NCI-H460 (cell line): ENCODE data around the gene DOCK11. TPM values are rescaled to one million over a fixed set of nuclear protein-coding genes. Genes with fewer than 3 reads are reported as not detected.

ENCODE experiments used
- DNase-seq: peaks from one replicate; pipeline ENCODE4 v3.0.0-alpha.2; 2016; ENCODE audit warnings: low read depth; ENCODE audit errors: extremely low read depth
- total RNA-seq: library from RNA; depleted of rRNA; stranded (reverse); fragments of >200 nt; shearing (Covaris generic); gene quantifications from 2 replicates; pipeline ENCODE4 v1.2.3, GENCODE V29; 2014

Gene DOCK11
- total RNA-seq, 1 experiment from 2014 or later = 25.0 TPM

DNA sequence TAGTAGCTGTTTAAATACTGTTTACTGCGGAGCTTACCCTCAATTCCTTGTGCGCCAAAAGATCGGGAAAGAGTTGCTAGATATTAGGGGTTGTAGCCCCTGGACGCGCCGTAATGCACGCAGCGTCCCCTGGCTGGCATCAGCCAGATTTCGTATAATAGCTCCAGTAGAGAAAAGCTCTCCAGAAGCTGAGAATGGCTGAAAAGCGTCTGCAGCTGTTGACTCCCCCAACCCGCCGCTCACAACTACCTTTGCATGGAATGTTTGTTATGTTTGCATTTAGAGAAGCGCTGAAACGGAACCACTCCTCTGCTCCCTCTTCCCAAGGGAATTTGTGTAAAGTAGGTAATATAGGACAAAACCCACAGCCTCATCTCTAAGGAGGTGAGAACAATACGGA is 3.7 kb downstream of the DOCK11 start:
- DNase-seq = no peak

DNA sequence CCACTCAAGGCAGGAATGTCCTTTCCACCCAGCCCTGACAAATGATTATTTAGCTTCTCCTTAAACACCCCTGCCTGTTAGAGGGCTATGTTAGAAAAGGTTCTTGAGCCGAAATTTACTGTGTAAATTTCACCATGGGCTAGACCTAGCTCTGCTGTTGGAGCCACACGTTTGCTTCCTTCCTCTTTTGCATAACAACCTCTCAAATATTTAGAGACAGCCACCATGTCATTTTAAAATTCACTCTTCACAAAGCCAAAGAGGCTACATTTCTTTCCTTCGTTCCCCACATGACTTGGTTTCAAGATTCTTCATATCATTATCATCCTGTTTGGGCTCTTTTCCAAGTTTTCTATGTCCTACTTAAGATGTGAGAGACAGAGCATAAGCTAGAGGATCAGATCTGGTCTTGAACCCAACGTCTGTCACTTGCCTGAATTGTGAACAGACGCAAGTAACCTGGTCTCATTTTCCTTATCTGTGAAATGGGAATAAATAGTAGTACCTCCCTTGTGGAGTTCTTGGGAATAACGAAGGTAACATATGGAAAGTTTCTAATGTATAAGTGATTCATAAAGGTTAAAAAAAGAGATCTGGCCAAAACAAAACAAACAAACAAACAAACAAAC is 6.7 kb downstream of the DOCK11 start:
- no peak for DNase-seq

DNA sequence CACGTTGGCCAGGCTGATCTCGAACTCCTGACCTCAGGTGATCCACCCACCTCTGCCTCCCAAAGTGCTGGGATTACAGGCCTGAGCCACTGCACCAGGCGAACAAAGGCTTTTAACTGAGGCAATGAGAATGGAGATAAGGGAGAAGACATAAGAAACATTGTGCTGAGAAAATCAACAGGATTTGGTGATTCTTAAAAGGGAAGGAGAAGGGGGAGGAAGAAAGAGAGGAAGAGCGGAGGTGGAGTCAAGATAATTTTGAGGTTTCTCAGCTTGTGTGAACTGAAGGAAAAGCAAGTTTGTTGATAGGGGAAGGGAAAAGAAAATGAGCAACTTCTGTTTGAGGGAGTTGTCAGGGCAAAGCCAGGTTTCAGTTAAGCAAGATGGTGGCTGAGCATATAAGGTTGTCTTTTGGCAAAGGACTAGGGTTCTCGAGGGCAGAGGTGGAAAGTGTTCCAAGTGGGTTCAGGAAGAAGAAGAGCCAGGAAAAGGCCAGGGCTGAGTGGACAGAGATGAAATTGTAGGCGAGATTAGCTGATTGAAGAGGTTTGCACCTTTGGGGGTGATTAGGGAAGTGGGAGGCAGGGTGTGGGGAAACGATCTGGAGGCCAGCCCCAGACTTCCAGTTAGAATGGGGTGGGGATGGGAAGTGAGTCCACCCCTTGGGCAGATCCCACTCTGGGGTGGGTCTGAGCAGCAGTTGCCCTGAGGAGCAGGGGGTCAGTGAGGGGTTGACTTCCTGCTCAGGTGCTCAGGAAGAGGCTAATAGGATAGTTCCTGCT is 7.8 kb downstream of the DOCK11 start:
- no peak for DNase-seq

GRCh38 chrX:118504581-118504980 is 9.0 kb downstream of the DOCK11 start:
- no peak for DNase-seq

DNA sequence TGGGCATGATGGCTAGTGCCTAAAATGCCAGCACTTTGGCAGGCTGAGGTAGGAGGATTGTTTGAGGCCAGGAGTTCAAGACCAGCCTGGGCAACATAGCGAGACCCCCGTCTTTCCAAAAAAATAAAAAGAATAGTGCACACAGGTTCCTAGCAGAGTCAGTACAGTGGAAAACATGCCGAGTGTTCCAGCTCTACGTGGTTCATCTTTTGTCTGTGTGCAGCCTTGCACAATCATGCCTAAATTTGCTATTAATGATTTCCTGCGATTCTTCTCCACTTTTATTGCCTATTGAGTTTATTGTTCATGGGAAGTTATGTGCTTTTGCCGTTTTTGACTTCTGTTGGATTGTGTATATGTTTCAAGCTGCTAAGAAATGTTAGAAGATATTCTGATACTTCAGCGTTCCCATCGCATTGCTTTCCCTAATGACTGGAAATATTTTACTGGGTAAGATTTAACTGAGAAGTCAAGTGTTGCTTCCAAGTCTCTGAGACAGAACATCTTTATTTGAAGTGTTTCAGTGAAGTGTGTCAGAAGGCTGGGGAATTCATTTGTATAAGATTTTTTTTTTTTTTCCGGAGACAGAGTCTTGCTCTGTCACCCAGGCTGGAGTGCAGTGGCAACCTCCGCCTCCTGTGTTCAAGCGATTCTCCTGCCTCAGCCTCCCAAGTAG is 11.3 kb downstream of the DOCK11 start:
- no peak for DNase-seq

GRCh38 chrX:118507766-118508165 is 12.2 kb downstream of the DOCK11 start:
- DNase-seq = no peak

- DNase-seq = no peak
Observed at GRCh38 chrX:118508221-118508620, 12.6 kb downstream of the DOCK11 start.

DNA sequence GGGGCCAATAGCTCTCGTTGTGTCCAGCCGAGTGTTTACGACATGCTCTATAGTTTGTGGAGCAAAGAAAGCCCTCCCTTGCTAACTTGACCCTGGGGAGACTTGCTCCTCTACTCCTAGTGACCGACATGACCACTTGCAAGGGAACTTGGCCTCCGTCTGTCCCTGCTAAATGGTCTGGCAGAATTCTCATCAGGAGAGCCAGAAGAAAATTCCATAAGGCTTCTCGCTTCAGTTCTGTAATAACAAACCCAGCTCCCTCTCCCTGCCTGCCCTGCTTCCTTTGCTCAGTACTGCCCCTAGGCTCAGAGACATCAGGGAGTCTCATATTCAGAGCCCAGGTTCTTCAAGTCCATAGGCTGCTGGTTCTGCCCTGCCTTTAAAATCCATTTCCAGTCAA is 13.0 kb downstream of the DOCK11 start:
- no peak for DNase-seq

DNA sequence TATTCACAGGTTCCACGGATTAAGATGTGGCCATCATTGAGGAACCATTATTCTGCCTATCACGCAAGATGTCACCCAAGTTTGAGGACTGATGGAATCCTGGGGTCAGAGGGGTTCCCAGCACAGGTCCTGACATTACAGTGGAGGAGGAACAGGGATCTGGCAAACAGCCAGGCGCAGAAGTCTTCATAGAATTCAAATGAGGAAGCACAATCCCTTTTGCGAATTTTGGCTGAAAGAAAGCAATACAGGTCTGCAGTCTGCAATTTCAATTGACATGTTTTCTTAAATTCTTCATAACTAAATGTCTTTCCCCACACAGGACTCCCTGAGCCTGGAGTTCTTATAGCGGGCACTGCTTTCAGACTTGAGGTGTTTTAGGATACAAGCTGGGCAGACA is 14.5 kb downstream of the DOCK11 start:
- no peak for DNase-seq

DNA sequence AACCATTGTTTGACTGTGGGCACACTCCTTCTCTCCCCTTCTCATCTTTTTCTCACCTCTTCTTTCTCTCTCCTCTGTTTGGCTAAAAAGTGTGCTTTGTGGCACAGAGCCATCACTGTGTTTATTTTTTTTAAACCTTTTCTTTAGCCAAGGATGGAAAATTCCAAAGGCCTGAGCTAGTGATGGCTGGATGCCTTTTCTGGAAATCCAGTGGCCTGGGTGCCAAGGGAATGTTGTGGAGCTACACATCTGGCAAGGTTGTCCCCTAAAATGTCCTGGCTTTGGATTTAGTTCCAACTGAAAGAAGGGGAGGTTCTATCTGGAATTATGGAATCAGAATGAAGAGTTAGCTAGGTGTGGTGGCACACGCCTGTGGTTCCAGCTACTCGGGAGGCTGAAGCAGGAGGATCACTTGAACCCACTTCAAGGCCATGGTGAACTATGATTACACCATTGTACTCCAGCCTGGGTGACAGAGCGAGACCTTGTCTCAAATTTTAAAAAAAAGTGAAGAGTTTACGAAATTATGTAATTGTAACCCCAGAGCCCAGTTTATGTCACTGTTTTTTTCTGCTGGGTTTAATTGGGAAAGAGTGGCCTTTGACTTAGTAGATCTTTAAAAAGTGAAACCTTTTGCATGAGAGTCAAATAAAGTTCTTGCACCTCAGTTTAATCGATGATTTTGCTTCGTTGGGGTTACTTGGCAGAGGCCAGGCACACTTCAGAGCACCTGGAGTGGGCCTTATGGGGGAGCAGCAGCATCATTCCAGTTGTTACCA is 17.7 kb downstream of the DOCK11 start:
- no peak for DNase-seq

DNA sequence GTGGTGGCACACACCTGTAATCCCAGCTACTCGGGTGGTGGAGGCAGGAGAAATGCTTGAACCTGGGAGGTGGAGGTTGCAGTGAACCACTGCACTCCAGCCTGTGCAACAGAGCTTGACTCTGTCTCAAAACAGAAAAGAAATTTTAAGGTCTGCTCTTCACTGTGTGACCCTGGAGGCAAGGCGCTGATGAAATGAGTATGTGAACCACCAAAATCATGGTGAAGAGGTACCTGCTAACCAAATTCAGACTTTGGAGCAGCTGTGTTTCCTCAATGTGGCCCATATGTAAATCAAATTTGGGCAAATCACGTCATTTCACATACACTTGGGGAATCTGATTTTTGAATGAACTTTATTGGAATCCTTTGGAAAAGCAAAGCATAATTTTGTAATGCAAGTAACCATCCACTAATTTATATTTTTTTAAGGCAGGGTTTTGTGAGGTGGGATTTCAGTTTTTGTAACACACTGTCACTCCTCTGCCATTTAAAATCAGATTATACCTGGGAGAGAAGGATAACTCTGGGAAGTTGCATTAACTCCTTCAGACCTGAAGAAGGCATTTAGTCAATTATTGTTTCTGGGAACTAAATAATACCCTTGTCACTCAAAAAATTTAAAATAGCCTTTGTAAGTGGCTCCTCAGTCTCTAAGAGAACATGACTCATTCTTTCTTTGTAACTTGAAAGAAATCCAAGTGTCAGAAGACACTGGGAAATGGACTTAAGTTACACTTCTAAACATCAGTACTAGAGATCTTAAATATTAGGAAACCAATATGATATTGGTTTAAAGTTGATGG is 24.0 kb downstream of the DOCK11 start:
- no peak for DNase-seq

DNA sequence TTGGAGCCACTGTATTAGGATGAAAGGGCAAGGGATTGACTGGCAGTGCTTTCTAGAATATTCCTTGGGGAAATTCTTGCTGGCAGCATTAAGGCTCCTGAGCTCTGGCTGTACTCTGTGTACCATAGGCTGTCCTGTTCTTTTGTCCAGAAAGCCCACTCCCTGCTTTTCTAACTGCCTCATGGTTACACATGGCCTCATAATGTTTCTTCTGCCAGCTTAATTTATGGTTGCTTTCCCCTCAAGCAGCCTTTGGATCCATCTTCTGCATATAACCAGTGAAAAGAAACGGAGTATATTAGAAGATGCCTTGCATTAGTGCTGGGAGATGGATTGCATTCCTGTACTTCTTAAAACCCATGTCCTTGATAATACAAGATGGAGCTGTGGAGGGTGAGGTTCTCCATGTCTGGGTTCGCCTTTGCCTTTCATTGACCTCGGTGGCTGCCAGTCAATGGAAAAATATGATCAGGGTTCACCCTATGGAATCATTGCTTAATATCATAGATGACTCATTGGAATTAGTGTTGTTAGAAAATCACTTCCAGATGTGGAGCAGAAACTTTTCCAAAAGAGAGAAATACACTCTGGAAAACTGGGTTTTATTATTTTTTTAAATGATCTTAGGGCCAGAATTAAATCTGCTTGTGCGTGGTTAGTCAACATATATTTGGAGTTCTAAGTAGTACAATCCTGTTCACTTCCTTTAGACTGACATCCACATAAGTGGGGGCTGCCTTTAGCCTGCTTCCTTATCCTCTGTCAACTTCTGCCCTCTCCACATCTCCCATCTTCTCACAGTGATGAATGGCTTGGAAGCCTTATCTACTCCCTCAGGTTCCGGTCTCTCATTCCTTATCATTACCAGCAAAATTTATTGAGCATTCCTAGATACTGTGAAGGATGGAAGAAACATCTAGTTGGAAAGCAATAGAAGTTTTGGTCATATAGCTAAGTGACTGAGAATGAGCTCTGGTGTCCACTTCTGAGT is 24.9 kb downstream of the DOCK11 start:
- DNase-seq = no peak

- DNase-seq = no peak
Observed at GRCh38 chrX:118521435-118521834, 25.8 kb downstream of the DOCK11 start.

- DNase-seq = no peak
Observed at GRCh38 chrX:118522230-118522926, 26.8 kb downstream of the DOCK11 start.

- no peak for DNase-seq
Observed at GRCh38 chrX:118523920-118524319, 28.3 kb downstream of the DOCK11 start.

- DNase-seq = no peak
Observed at GRCh38 chrX:118524344-118524743, 28.7 kb downstream of the DOCK11 start.

DNA sequence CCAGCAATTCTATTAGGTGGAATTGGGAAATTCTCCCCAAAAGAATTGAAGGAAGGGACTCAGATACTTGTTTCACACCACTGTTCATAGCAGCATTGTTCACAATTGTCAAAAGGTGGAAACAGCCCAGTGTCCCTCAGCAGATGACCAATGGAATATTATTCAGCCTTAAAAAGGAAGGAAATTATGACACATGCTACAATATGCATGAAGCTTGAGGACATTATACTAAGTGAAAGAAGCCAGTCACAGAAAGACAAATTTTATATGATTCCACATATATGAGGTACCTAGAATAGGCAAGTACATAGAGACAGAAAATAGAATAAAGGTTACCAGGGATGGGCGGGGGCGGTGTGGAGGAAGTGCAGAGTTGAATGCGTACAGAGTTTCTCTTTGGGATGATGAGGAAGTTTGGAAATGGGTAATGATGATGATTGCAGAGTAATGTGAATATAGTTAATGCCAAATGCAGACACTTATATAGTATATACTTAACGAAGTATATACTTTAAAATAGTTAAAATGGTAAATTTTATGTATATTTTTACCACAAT is 29.6 kb downstream of the DOCK11 start:
- DNase-seq = no peak

GRCh38 chrX:118526149-118526548 is 30.5 kb downstream of the DOCK11 start:
- DNase-seq = no peak
